ENCODE measurements around the gene KCTD6.

- TF ChIP-seq EZH2 (IDR thresholded peaks at IDR 0.05) (no peak), CTCF (IDR thresholded peaks at IDR 0.05 in 2 of 3, conservative IDR thresholded peaks at IDR 0.05 in 1 of 3; ENCODE audit: borderline replicate concordance in 1 of 3, insufficient read depth in 1 of 3, low read depth in 2 of 3, low read length in 2 of 3) (no peak), POLR2AphosphoS5 (IDR thresholded peaks at IDR 0.05; ENCODE audit: low read depth, low read length) (no peak), SIN3A (IDR thresholded peaks at IDR 0.05; ENCODE audit: low read depth) (no peak), ELF1 (IDR thresholded peaks at IDR 0.05; ENCODE audit: borderline replicate concordance, low read depth) (no peak), CEBPB (IDR thresholded peaks at IDR 0.05; ENCODE audit: low read depth) (no peak), REST (IDR thresholded peaks at IDR 0.05; ENCODE audit: low read depth) (no peak), EZH2phosphoT487 (IDR thresholded peaks at IDR 0.05; ENCODE audit: borderline replicate concordance) (no peak), POLR2A (IDR thresholded peaks at IDR 0.05; ENCODE audit: borderline replicate concordance, extremely low read depth, insufficient read depth, insufficient read length) (no peak), MAX (IDR thresholded peaks at IDR 0.05) (no peak)
Measured at GRCh38 chr3:58508437-58508836, 16.5 kb downstream of the KCTD6 start.
